Uterus (tissue), 4 donors: Measurements from ENCODE around the gene FAR2. TPM values are rescaled to one million over a fixed set of nuclear protein-coding genes. Genes with fewer than 3 reads are reported as not detected.
"Not testable (repeated sequence)": the region's sequence is repeated elsewhere in the genome, so short reads cannot be mapped to it uniquely, and the experiment has no call there.

Source experiments
- DNase-seq, 2 donors: peaks; one replicate each; pipeline ENCODE4 v3.0.0-alpha.2; 2019 to 2020
- H3K27ac ChIP-seq, 2 donors: fragments of 200-600 bp; sonication (generic); 1 replicate in 1 of 2; 2 replicates in 1 of 2; pipeline ENCODE4 v1.5.1; 2016 to 2018
- H3K27me3 ChIP-seq, 2 donors: fragments of 200-600 bp; sonication (generic); one replicate each; pipeline ENCODE4 v1.5.1; 2018 to 2019; ENCODE audit warnings: control low read depth in 1 of 2
- H3K36me3 ChIP-seq, 2 donors: fragments of 200-600 bp; sonication (generic); one replicate each; pipeline ENCODE4 v1.5.1; 2019; ENCODE audit warnings: control low read depth in 1 of 2
- H3K4me1 ChIP-seq, 2 donors: fragments of 200-600 bp; sonication (generic); one replicate each; pipeline ENCODE4 v1.5.1; 2018 to 2019; ENCODE audit warnings: control low read depth in 1 of 2
- H3K4me3 ChIP-seq, 2 donors: fragments of 200-600 bp; sonication (generic); 1 replicate in 1 of 2; 2 replicates in 1 of 2; pipeline ENCODE4 v1.5.1; 2018 to 2019; ENCODE audit warnings: mild to moderate bottlenecking in 1 of 2
- H3K9me3 ChIP-seq, 2 donors: fragments of 200-600 bp; sonication (generic); one replicate each; pipeline ENCODE4 v1.5.1; 2019; ENCODE audit warnings: control low read depth in 1 of 2
- POLR2A ChIP-seq, 2 donors: fragments of 450-650 bp; IDR thresholded peaks; one replicate each; pipeline ENCODE4 v1.6.1; 2016; ENCODE audit warnings: antibody characterized with exemption in 2 of 2, mild to moderate bottlenecking in 1 of 2, moderate library complexity in 1 of 2
- intact Hi-C: fragments of 100-400 bp; cut with DNase I; formaldehyde crosslinking; loops from one replicate; pipeline ENCODE4 v1.15.1; 2023; ENCODE audit warnings: low total_unique reads
- total RNA-seq, 4 donors: library from RNA; depleted of rRNA in 3 of 4; stranded (reverse); fragments of >200 nt in 3 of 4; gene quantifications; one replicate each; pipeline versions ENCODE4 v1.1.0 to v1.2.4, GENCODE V29; 2014 to 2023
- TF ChIP-seq, protein P1 (sequence below), 4 experiments: fragments of 200-600 bp in 2 of 4; fragments of 450-650 bp in 2 of 4; sonication (generic) in 2 of 4; IDR thresholded peaks; one replicate each; pipeline ENCODE4 v1.5.1; 2016 to 2019; ENCODE audit warnings: antibody characterized with exemption in 4 of 4, mild to moderate bottlenecking in 2 of 4, moderate library complexity in 1 of 4
- donor health status: DM: yes; HTN: yes; CAD: no.

The FAR2 gene
- total RNA-seq, 4 donors from 2014 or later: 4.7 to 14.4 (median 9.5) TPM

DNA sequence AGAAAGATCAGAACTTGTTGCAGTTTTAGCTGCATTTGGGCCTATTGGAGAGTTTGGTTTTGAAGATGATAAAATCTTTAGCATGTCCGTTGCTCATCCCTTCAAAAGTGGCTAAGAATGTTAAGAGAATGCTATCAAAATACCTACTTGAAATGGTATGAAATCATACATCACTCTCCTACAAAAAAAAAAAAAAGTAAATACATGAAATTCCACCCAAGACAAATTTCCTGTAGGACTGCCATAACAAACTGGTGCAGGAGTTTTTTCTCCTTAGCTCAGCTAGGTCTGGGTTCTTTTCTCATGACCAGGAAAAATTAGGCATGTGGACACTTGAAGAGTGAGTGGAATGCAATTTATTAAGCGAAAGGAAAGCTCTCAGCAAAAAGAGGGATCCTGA lies 15.9 kb upstream of the FAR2 start:
- no peak for TF ChIP-seq POLR2A (IDR thresholded peaks at IDR 0.05)
- TF ChIP-seq, protein P1, sequence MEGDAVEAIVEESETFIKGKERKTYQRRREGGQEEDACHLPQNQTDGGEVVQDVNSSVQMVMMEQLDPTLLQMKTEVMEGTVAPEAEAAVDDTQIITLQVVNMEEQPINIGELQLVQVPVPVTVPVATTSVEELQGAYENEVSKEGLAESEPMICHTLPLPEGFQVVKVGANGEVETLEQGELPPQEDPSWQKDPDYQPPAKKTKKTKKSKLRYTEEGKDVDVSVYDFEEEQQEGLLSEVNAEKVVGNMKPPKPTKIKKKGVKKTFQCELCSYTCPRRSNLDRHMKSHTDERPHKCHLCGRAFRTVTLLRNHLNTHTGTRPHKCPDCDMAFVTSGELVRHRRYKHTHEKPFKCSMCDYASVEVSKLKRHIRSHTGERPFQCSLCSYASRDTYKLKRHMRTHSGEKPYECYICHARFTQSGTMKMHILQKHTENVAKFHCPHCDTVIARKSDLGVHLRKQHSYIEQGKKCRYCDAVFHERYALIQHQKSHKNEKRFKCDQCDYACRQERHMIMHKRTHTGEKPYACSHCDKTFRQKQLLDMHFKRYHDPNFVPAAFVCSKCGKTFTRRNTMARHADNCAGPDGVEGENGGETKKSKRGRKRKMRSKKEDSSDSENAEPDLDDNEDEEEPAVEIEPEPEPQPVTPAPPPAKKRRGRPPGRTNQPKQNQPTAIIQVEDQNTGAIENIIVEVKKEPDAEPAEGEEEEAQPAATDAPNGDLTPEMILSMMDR (IDR thresholded peaks at IDR 0.05): no peak
- intact Hi-C loops: no loop called here
- no peaks in the 10 kb centered on the region for H3K36me3 ChIP-seq
- H3K27ac ChIP-seq: no peak overlapping the region
- no peaks in the 10 kb centered on the region for H3K9me3 ChIP-seq
- H3K27me3 ChIP-seq: no peaks in the 10 kb centered on the region
- H3K4me3 ChIP-seq: no peak overlapping the region
- H3K4me1 ChIP-seq: no peaks in the 10 kb centered on the region
- DNase-seq: no peak

DNA sequence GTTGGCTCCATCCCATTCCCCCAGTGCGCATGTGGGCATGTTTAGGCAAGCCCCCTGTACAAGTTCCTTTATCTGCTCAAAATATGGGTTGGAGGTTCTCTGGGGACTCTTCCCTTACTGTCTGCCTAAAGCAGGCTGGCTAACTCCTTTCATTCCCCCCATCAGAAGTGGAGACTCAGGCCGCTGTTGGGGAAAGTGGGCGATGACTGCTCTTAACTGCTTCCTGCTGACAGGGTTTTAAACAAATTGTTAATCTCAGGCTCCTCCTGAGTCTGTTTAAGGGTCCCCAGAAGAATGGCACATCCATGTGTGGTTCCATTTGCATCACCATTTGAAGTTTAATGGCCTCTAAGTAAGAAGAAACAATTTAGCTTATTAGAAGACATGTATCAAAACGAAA lies 15.4 kb upstream of the FAR2 start:
- TF ChIP-seq, protein P1 (IDR thresholded peaks at IDR 0.05): no peak
- TF ChIP-seq POLR2A (IDR thresholded peaks at IDR 0.05): no peak
- Histone ChIP-seq H3K4me3 (no peak overlapping the region), H3K36me3 (no peaks in the 10 kb centered on the region), H3K9me3 (no peaks in the 10 kb centered on the region), H3K27me3 (no peaks in the 10 kb centered on the region), H3K4me1 (no peaks in the 10 kb centered on the region), H3K27ac (no peak overlapping the region)
- DNase-seq: no peak
- intact Hi-C loops: no loop called here

DNA sequence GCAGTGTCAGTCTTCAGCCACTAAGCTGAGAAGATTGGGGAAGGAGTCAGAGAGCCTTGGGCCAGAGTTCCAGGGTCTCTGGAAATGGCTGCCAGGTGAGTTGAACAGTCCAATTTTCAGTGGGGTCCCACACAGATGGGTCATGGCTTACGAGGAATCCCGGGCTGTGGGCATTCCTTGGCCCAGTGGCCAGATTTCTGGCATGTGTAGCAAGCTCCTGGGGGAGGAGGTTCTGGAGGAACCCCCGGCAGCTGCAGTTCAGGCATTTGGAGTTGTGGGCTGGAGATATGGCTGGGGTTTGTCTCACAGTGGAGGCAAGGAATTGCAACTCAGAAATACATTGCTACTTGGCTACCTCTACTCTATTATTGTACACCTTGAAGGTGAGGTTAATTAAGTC lies 10.8 kb upstream of the FAR2 start:
- intact Hi-C loops, H3K4me1 ChIP-seq, H3K36me3 ChIP-seq, H3K9me3 ChIP-seq, H3K4me3 ChIP-seq, H3K27ac ChIP-seq, DNase-seq, H3K27me3 ChIP-seq: not testable (repeated sequence)

DNA sequence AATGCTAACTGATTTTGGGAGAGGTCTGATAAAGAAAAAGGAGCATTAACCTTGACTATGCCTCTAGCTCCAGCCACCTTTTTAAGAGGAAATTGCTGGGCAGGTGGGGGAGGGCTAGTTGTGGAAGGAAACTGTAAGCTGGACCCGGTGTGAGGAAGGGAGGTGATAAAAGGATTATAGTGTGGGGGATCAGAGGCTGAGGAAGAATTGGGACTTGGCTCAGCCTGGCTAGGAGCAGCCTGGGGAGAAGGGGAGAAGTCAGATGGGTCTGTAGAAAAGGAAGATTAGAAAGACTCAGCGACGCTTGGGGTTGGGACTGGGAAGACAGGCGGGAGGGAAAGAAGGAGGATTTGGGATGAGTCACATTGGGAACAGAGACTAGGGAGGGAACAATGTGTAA lies 10.2 kb upstream of the FAR2 start:
- H3K27ac ChIP-seq, H3K27me3 ChIP-seq, H3K9me3 ChIP-seq, H3K4me3 ChIP-seq, H3K36me3 ChIP-seq, H3K4me1 ChIP-seq, DNase-seq, intact Hi-C loops: not testable (repeated sequence)

DNA sequence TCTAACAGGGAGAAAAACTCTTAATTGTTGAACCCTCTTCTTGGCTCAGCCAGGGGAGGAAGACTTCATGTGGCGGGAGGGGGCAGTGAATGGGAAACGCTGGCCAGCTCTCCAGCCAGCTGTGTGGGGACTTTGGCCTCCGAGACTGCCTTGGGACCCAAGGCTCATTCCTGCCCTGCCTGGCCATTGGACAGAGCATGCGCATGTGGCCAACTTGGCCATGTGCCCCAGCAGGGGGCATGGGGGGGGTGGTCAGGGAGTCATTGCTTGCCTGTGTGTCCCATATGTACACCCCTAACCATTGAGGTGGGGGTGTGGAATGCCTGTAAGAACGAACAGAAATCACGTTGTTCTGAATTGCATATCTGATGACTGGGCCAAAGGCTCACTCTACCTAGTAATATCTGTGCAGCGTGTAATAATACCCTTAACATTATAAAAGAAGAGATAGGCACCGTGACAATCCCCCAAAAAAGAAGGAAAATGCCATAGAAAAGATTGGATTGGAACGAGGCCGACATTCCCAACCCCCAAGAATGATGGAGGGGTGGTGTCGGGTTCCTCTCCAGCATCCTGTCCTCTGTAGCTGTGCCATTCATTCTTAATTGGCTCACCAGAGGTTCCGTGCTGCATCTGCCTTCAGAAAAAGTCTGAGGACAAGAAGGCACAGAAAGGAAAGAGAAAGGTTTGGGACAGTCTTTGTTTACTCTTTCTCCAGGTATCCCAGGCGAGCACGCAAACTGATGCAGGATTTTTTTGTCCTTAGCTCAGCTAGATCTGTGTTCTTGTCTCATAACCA lies 3.5 kb upstream of the FAR2 start:
- H3K36me3 ChIP-seq: no peaks in the 10 kb centered on the region
- intact Hi-C loops: no loop called here
- no peak for DNase-seq
- no peaks in the 10 kb centered on the region for H3K27me3 ChIP-seq
- TF ChIP-seq POLR2A (IDR thresholded peaks at IDR 0.05): no peak
- TF ChIP-seq, protein P1 (IDR thresholded peaks at IDR 0.05): no peak
- H3K4me3 ChIP-seq: no peak overlapping the region
- H3K27ac ChIP-seq: no peak overlapping the region
- H3K9me3 ChIP-seq: no peaks in the 10 kb centered on the region
- no peaks in the 10 kb centered on the region for H3K4me1 ChIP-seq

DNA sequence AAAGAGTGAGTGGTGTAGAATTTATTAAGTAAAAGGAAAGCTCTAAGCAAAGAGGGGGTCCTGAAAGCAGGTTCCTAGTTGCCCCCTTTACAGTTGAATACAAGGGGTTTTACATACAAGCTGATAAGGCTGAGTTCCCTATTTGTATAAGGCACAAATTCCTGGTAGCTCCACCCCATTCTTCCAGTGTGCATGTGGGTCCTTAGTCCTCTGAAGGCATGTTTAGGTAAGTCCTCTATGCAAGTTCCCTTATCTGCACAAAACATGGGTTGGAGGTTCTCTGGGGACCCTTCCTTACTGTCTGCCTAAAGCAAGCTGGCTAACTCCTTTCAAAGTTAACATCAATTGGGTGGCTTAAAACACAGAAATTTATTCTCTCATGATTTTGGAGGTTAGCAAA lies 2.9 kb upstream of the FAR2 start:
- intact Hi-C loops: no loop called here
- Histone ChIP-seq H3K4me3 (no peak overlapping the region), H3K36me3 (no peaks in the 10 kb centered on the region), H3K9me3 (no peaks in the 10 kb centered on the region), H3K27me3 (no peaks in the 10 kb centered on the region), H3K27ac (no peak overlapping the region), H3K4me1 (no peaks in the 10 kb centered on the region)
- no peak for DNase-seq
- TF ChIP-seq POLR2A (IDR thresholded peaks at IDR 0.05): no peak
- TF ChIP-seq, protein P1 (IDR thresholded peaks at IDR 0.05): no peak
